Neural progenitor cell (in vitro differentiated cells): ENCODE results near the gene FGFRL1. TPM values are rescaled to one million over a fixed set of nuclear protein-coding genes. Genes with fewer than 3 reads are reported as not detected.

Experiments
- DNase-seq: peaks from one replicate; pipeline ENCODE4 v3.0.0-alpha.2; 2016; ENCODE audit warnings: low spot score
- H2AFZ ChIP-seq: fragments of 200-600 bp; sonication (generic); replicated peaks from 2 replicates; pipeline ENCODE4 v1.6.1; 2016; ENCODE audit warnings: antibody characterized with exemption
- H3F3A ChIP-seq: fragments of 200-600 bp; sonication (generic); 2 replicates; pipeline ENCODE4 v1.6.1; 2016; ENCODE audit warnings: antibody characterized with exemption, low read depth
- H3K27ac ChIP-seq: fragments of 200-600 bp; sonication (generic); 2 replicates; pipeline ENCODE4 v1.5.1; 2016; ENCODE audit warnings: mild to moderate bottlenecking
- H3K27me3 ChIP-seq: fragments of 200-600 bp; sonication (generic); 2 replicates; pipeline ENCODE4 v1.6.1; 2016; ENCODE audit warnings: mild to moderate bottlenecking, moderate library complexity
- H3K36me3 ChIP-seq: fragments of 200-600 bp; sonication (generic); 2 replicates; pipeline ENCODE4 v1.5.1; 2016
- H3K4me1 ChIP-seq: fragments of 200-600 bp; sonication (generic); 2 replicates; pipeline ENCODE4 v1.6.1; 2016; ENCODE audit warnings: mixed run types
- H3K4me2 ChIP-seq: fragments of 200-600 bp; sonication (generic); 2 replicates; pipeline ENCODE4 v1.6.1; 2016
- H3K4me3 ChIP-seq: fragments of 200-600 bp; sonication (generic); 2 replicates; pipeline ENCODE4 v1.5.1; 2016
- H3K79me2 ChIP-seq: fragments of 200-600 bp; sonication (generic); 2 replicates; pipeline ENCODE4 v1.6.1; 2016; ENCODE audit warnings: low read depth
- H3K9ac ChIP-seq: fragments of 200-600 bp; sonication (generic); 2 replicates; pipeline ENCODE4 v1.6.1; 2016
- H3K9me3 ChIP-seq: fragments of 200-600 bp; sonication (generic); 2 replicates; pipeline ENCODE4 v1.5.1; 2016; ENCODE audit warnings: low read depth
- H4K20me1 ChIP-seq: fragments of 200-600 bp; sonication (generic); 2 replicates; pipeline ENCODE4 v1.6.1; 2016; ENCODE audit warnings: low read depth
- H3K27ac Mint-ChIP-seq: 3 replicates; pipeline ENCODE4 v1.8.0; 2021; ENCODE audit warnings: mixed read lengths
- H3K27me3 Mint-ChIP-seq: 2 replicates; pipeline ENCODE4 v1.8.0; 2022; ENCODE audit warnings: low read depth, mild to moderate bottlenecking, inconsistent platforms, moderate library complexity, mixed read lengths; ENCODE audit not compliant: insufficient read depth
- H3K36me3 Mint-ChIP-seq: 3 replicates; pipeline ENCODE4 v1.8.0; 2021; ENCODE audit warnings: mixed read lengths
- H3K4me1 Mint-ChIP-seq: 3 replicates; pipeline ENCODE4 v1.8.0; 2021; ENCODE audit warnings: mixed read lengths
- H3K4me3 Mint-ChIP-seq: 3 replicates; pipeline ENCODE4 v1.8.0; 2021; ENCODE audit warnings: mild to moderate bottlenecking, moderate library complexity, mixed read lengths
- H3K9me3 Mint-ChIP-seq: 3 replicates; pipeline ENCODE4 v1.8.0; 2020; ENCODE audit warnings: mixed read lengths
- CTCF ChIP-seq: fragments of 200-600 bp; sonication (generic); IDR thresholded peaks from 2 replicates; pipeline ENCODE4 v1.5.1; 2017; ENCODE audit warnings: antibody characterized with exemption, mild to moderate bottlenecking
- EZH2 ChIP-seq: fragments of 200-600 bp; sonication (generic); IDR thresholded peaks from 2 replicates; pipeline ENCODE4 v1.6.1; 2017; ENCODE audit warnings: antibody characterized with exemption, mild to moderate bottlenecking, moderate library complexity
- EZH2phosphoT487 ChIP-seq: fragments of 200-600 bp; sonication (generic); IDR thresholded peaks from 2 replicates; pipeline ENCODE4 v1.6.1; 2017; ENCODE audit warnings: antibody characterized with exemption
- total RNA-seq: library from RNA; depleted of rRNA; stranded (reverse); fragments of >200 nt; gene quantifications from 2 replicates; pipeline ENCODE4 v1.2.3, GENCODE V29; 2015; ENCODE audit warnings: low replicate concordance

FGFRL1 gene
- total RNA-seq, 1 donor from 2014 or later, result 9.6 TPM

DNA sequence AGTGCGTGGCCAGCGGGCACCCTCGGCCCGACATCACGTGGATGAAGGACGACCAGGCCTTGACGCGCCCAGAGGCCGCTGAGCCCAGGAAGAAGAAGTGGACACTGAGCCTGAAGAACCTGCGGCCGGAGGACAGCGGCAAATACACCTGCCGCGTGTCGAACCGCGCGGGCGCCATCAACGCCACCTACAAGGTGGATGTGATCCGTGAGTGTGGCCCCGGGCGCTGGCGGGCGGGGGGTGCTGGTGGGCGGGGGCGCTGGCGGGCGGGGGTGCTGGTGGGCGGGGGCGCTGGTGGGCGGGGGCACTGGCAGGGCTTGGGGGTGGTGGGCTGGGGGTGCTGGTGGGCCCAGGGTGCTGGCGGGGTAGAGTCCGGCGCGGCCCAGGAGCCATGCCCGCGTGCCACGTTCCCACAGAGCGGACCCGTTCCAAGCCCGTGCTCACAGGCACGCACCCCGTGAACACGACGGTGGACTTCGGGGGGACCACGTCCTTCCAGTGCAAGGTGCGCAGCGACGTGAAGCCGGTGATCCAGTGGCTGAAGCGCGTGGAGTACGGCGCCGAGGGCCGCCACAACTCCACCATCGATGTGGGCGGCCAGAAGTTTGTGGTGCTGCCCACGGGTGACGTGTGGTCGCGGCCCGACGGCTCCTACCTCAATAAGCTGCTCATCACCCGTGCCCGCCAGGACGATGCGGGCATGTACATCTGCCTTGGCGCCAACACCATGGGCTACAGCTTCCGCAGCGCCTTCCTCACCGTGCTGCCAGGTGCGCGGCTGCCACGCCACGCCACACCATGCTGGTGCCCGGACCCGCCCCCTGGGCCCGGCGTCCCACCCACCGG lies 12.7 kb downstream of the FGFRL1 start:
- peaks cover 25% of the 10 kb centered on the region for H3K4me1 ChIP-seq
- no peak overlapping the region for H3K9ac ChIP-seq
- no peak overlapping the region for H3K4me2 ChIP-seq
- peaks cover under 1% of the 10 kb centered on the region for H3K79me2 ChIP-seq
- no peak overlapping the region for H2AFZ ChIP-seq
- H3K27ac ChIP-seq, result no peak overlapping the region
- TF ChIP-seq CTCF (no peak), EZH2 (no peak), EZH2phosphoT487 (no peak)
- H4K20me1 ChIP-seq, result peaks cover 22% of the 10 kb centered on the region
- no peak for DNase-seq
- peaks cover 5% of the 10 kb centered on the region for H3K36me3 Mint-ChIP-seq
- no peaks in the 10 kb centered on the region for H3K9me3 ChIP-seq
- peaks cover 10% of the 10 kb centered on the region for H3K4me1 Mint-ChIP-seq
- H3K27me3 ChIP-seq, result no peaks in the 10 kb centered on the region
- H3K9me3 Mint-ChIP-seq, result peaks cover 3% of the 10 kb centered on the region
- H3F3A ChIP-seq, result peaks cover 5% of the 10 kb centered on the region
- no peak overlapping the region for H3K27ac Mint-ChIP-seq
- H3K4me3 Mint-ChIP-seq, result no peak overlapping the region
- no peak overlapping the region for H3K4me3 ChIP-seq
- peaks cover 5% of the 10 kb centered on the region for H3K27me3 Mint-ChIP-seq
- no peaks in the 10 kb centered on the region for H3K36me3 ChIP-seq

GRCh38 chr4:1024882-1025545 lies 13.6 kb downstream of the FGFRL1 start:
- Histone ChIP-seq H3K36me3 (no peaks in the 10 kb centered on the region), H3K27ac (no peak overlapping the region), H3K4me2 (no peak overlapping the region), H3K79me2 (no peaks in the 10 kb centered on the region), H2AFZ (no peak overlapping the region), H3K9me3 (no peaks in the 10 kb centered on the region), H3K4me3 (no peak overlapping the region), H3K9ac (no peak overlapping the region), H4K20me1 (peaks cover 14% of the 10 kb centered on the region), H3K4me1 (peaks cover 16% of the 10 kb centered on the region), H3F3A (peaks cover 5% of the 10 kb centered on the region), H3K27me3 (no peaks in the 10 kb centered on the region)
- H3K36me3 Mint-ChIP-seq, result peaks cover 5% of the 10 kb centered on the region
- DNase-seq, result no peak
- no peak overlapping the region for H3K4me3 Mint-ChIP-seq
- no peak for TF ChIP-seq EZH2
- no peak for TF ChIP-seq CTCF
- no peak for TF ChIP-seq EZH2phosphoT487
- H3K27ac Mint-ChIP-seq, result no peak overlapping the region
- H3K27me3 Mint-ChIP-seq, result peaks cover 7% of the 10 kb centered on the region
- peaks cover 4% of the 10 kb centered on the region for H3K4me1 Mint-ChIP-seq
- peaks cover 3% of the 10 kb centered on the region for H3K9me3 Mint-ChIP-seq

- Histone ChIP-seq H3K4me2 (no peak overlapping the region), H3K9ac (no peak overlapping the region), H3K4me3 (no peak overlapping the region), H4K20me1 (peaks cover 11% of the 10 kb centered on the region), H3F3A (peaks cover 5% of the 10 kb centered on the region), H3K36me3 (no peaks in the 10 kb centered on the region), H3K27ac (no peak overlapping the region), H2AFZ (no peak overlapping the region), H3K27me3 (no peaks in the 10 kb centered on the region), H3K4me1 (peaks cover 13% of the 10 kb centered on the region), H3K79me2 (no peaks in the 10 kb centered on the region), H3K9me3 (no peaks in the 10 kb centered on the region)
- TF ChIP-seq CTCF (no peak), EZH2 (no peak), EZH2phosphoT487 (no peak)
- Mint-ChIP-seq H3K4me1 (peaks cover 4% of the 10 kb centered on the region), H3K9me3 (peaks cover 3% of the 10 kb centered on the region), H3K27ac (no peak overlapping the region), H3K36me3 (peaks cover 5% of the 10 kb centered on the region), H3K4me3 (no peak overlapping the region), H3K27me3 (peaks cover 7% of the 10 kb centered on the region)
- DNase-seq, result no peak
Observed at GRCh38 chr4:1026115-1026514, 14.7 kb downstream of the FGFRL1 start.
